Peyer's patch (tissue), 4 donors: ENCODE data around the gene NFATC2IP.

ENCODE experiments used
- POLR2A ChIP-seq, 2 donors: fragments of 450-650 bp; IDR thresholded peaks; one replicate each; pipeline ENCODE4 v1.5.1; 2017; ENCODE audit warnings: antibody characterized with exemption in 2 of 2, mild to moderate bottlenecking in 2 of 2, moderate library complexity in 2 of 2
- TF ChIP-seq, protein P1 (sequence below), 6 experiments: fragments of 450-650 bp in 4 of 6; fragments of 200-600 bp in 2 of 6; sonication (generic) in 1 of 6; IDR thresholded peaks; one replicate each; pipeline ENCODE4 v1.5.1; 2017 to 2019; ENCODE audit warnings: antibody characterized with exemption in 6 of 6, mild to moderate bottlenecking in 3 of 6, moderate library complexity in 1 of 6

DNA sequence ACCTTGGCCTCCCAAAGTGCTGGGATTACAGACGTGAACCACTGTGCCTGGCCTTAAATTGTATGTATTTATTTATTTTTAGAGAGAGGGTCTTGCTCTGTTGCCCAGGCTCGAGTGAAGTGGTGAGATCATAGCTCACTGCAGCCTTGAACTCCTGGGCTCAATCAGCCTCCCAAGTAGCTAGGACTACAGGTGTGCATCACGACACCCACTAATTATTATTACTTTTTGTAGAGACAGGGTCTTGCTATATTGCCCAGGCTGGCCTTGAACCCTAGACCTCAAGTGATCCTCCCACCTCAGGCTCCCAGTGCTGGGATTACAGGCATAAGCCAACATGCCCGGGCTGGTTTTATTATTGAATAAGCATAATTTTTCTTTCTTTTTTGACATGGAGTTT, 4.1 kb upstream of the NFATC2IP start:
- TF ChIP-seq, protein P1, sequence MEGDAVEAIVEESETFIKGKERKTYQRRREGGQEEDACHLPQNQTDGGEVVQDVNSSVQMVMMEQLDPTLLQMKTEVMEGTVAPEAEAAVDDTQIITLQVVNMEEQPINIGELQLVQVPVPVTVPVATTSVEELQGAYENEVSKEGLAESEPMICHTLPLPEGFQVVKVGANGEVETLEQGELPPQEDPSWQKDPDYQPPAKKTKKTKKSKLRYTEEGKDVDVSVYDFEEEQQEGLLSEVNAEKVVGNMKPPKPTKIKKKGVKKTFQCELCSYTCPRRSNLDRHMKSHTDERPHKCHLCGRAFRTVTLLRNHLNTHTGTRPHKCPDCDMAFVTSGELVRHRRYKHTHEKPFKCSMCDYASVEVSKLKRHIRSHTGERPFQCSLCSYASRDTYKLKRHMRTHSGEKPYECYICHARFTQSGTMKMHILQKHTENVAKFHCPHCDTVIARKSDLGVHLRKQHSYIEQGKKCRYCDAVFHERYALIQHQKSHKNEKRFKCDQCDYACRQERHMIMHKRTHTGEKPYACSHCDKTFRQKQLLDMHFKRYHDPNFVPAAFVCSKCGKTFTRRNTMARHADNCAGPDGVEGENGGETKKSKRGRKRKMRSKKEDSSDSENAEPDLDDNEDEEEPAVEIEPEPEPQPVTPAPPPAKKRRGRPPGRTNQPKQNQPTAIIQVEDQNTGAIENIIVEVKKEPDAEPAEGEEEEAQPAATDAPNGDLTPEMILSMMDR (IDR thresholded peaks at IDR 0.05) = no peak
- TF ChIP-seq POLR2A (IDR thresholded peaks at IDR 0.05) = no peak
